SJCRH30 (cell line): Measurements from ENCODE around the gene ADO. TPM values are rescaled to one million over a fixed set of nuclear protein-coding genes. Genes with fewer than 3 reads are reported as not detected.

Experiments used
- DNase-seq, 2 experiments: peaks; one replicate each; pipeline ENCODE4 v3.0.0-alpha.2; 2015 to 2020
- H3K27ac ChIP-seq: fragments of 250-450 bp; sonication (Bioruptor Pico); 2 replicates; pipeline ENCODE4 v1.5.1; 2020; ENCODE audit warnings: mild to moderate bottlenecking, moderate library complexity
- H3K27me3 ChIP-seq: fragments of 250-450 bp; sonication (Bioruptor Pico); 2 replicates; pipeline ENCODE4 v1.5.1; 2020; ENCODE audit warnings: mild to moderate bottlenecking, moderate library complexity
- H3K36me3 ChIP-seq: fragments of 250-450 bp; sonication (Bioruptor Pico); 2 replicates; pipeline ENCODE4 v1.5.1; 2020; ENCODE audit warnings: mild to moderate bottlenecking, moderate library complexity
- H3K4me1 ChIP-seq: fragments of 250-450 bp; sonication (Bioruptor Pico); 2 replicates; pipeline ENCODE4 v1.5.1; 2020; ENCODE audit warnings: mild to moderate bottlenecking, moderate library complexity
- H3K4me3 ChIP-seq: fragments of 250-450 bp; sonication (Bioruptor Pico); 2 replicates; pipeline ENCODE4 v1.5.1; 2020; ENCODE audit warnings: mild to moderate bottlenecking, moderate library complexity
- H3K9me3 ChIP-seq: fragments of 250-450 bp; sonication (Bioruptor Pico); replicated peaks from 2 replicates; pipeline ENCODE4 v1.5.1; 2020; ENCODE audit warnings: mild to moderate bottlenecking, moderate library complexity
- total RNA-seq: library from RNA; depleted of rRNA; stranded (reverse); fragments of >200 nt; shearing (Covaris generic); gene quantifications from 2 replicates; pipeline ENCODE4 v1.2.3, GENCODE V29; 2014

ADO gene
- total RNA-seq, 1 experiment from 2014 or later: 29.9 TPM

GRCh38 chr10:62806251-62806650, 1.7 kb downstream of the ADO start:
- H3K4me3 ChIP-seq: peak overlapping the region; percentile 76
- no peak for DNase-seq
- peaks cover 14% of the 10 kb centered on the region for H3K4me1 ChIP-seq
- H3K27ac ChIP-seq: no peak overlapping the region
- no peaks in the 10 kb centered on the region for H3K9me3 ChIP-seq
- H3K27me3 ChIP-seq: no peaks in the 10 kb centered on the region
- 0 out of 2 replicates have a peak, but pooled peaks cover 3% of the 10 kb centered on the region for H3K36me3 ChIP-seq

- peaks cover 10% of the 10 kb centered on the region; the same call in 1 of the 2 replicates for H3K4me1 ChIP-seq
- 0 out of 2 replicates have a peak, but pooled peaks cover 3% of the 10 kb centered on the region for H3K36me3 ChIP-seq
- no peak overlapping the region for H3K27ac ChIP-seq
- H3K27me3 ChIP-seq: no peaks in the 10 kb centered on the region
- no peaks in the 10 kb centered on the region for H3K9me3 ChIP-seq
- no peak for DNase-seq
- H3K4me3 ChIP-seq: no peak overlapping the region
These were observed 5.8 kb downstream of the ADO start for GRCh38 chr10:62810156-62810902.

- H3K4me3 ChIP-seq: no peak overlapping the region
- H3K27me3 ChIP-seq: no peaks in the 10 kb centered on the region
- no peaks in the 10 kb centered on the region for H3K9me3 ChIP-seq
- H3K4me1 ChIP-seq: peaks cover 10% of the 10 kb centered on the region; the same call in 1 of the 2 replicates
- 0 out of 2 replicates have a peak, but pooled peaks cover 3% of the 10 kb centered on the region for H3K36me3 ChIP-seq
- no peak overlapping the region for H3K27ac ChIP-seq
- no peak for DNase-seq
These were observed 6.8 kb downstream of the ADO start for GRCh38 chr10:62811159-62811875.

DNA sequence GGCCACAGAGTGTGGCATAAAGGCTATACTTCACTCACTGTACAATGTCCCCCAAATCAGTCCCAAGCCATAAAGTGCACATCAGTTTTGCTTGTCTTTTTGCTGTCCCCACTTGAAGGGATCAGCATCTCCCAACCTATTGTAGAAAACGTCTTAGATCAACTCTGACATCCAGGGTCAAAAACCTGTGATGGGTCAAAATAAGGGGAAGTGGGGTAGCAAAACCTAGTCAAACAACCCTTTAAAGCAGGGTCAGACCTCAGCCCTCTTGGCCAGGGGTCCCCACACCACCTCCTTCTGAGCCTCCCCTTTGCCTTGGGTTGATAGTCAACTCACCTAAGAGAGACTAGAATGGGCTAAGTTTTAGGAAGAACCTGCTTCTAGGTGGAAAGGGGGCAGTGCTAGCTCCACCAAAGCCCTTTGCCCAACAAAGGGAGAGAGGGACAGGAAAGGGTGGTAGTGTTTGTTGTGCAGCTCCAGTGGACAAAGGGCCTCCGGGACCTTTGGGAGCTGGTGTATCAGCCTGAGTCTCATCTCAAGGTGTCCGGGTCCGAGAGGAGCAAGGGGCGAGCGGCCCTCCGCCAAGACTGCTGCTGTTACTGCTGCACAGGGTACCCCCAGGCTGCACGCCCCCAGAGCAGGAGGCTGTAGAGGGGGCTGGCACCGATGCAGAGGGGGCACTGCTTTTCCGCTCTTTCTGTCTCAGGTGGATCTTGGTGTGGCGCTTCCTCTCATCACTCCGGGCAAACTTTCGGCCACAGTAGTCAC, 8.3 kb downstream of the ADO start:
- Histone ChIP-seq H3K9me3 (no peaks in the 10 kb centered on the region), H3K4me3 (no peak overlapping the region), H3K27me3 (no peaks in the 10 kb centered on the region), H3K4me1 (peaks cover 1% of the 10 kb centered on the region; the same call in 1 of the 2 replicates), H3K36me3 (no peaks in the 10 kb centered on the region), H3K27ac (no peak overlapping the region)
- no peak for DNase-seq

GRCh38 chr10:62813453-62813852, 8.9 kb downstream of the ADO start:
- Histone ChIP-seq H3K4me1 (peaks cover 4% of the 10 kb centered on the region; the same call in 1 of the 2 replicates), H3K27me3 (no peaks in the 10 kb centered on the region), H3K27ac (no peak overlapping the region), H3K36me3 (no peaks in the 10 kb centered on the region), H3K9me3 (no peaks in the 10 kb centered on the region), H3K4me3 (no peak overlapping the region)
- DNase-seq: no peak

GRCh38 chr10:62813981-62814380, 9.5 kb downstream of the ADO start:
- Histone ChIP-seq H3K9me3 (no peaks in the 10 kb centered on the region), H3K4me1 (peaks cover 4% of the 10 kb centered on the region; the same call in 1 of the 2 replicates), H3K4me3 (no peak overlapping the region), H3K36me3 (no peaks in the 10 kb centered on the region), H3K27ac (no peak overlapping the region), H3K27me3 (no peaks in the 10 kb centered on the region)
- DNase-seq: no peak

DNA sequence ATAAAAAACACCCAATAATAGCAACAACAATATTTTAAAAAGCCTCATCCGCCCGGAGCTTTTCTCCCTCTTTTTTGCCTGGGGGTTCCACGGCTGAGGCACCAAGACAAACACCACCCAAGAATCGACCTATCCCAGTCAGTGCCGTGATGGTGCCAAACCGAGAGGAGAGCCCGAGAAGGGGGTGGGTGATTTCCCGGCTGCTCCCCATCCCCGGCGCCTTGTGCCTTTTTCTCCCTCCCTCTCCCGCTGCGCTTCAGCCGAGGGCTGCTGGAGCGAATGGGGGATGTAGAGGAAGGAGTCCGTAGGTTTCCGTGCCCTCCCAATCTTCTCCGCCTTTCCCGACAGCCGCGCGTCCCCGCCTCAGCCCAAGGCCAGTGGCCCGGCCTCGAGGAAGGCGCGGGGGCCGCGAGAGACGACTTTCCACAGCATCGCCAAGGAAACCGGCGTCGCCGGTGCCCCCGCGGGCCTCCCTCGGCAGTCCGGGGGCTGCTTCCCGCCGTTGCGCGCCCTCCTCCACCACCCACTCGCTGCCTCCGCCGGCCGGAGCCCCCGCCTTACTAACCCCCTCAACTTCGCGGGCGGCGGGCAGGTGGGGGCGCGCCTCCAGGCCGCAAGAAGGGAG, 10.3 kb downstream of the ADO start:
- Histone ChIP-seq H3K4me1 (peaks cover 4% of the 10 kb centered on the region; the same call in 1 of the 2 replicates), H3K4me3 (peak overlapping the region; percentile 95), H3K9me3 (no peaks in the 10 kb centered on the region), H3K36me3 (no peaks in the 10 kb centered on the region), H3K27ac (no peak overlapping the region), H3K27me3 (no peaks in the 10 kb centered on the region)
- peak; percentile 26 to 42 for DNase-seq

GRCh38 chr10:62815381-62816075, 11.0 kb downstream of the ADO start:
- H3K4me3 ChIP-seq: peak overlapping the region; percentile 95
- peak; percentile 14 to 36 for DNase-seq
- H3K27me3 ChIP-seq: no peaks in the 10 kb centered on the region
- no peaks in the 10 kb centered on the region for H3K9me3 ChIP-seq
- H3K36me3 ChIP-seq: no peaks in the 10 kb centered on the region
- H3K4me1 ChIP-seq: peaks cover 4% of the 10 kb centered on the region; the same call in 1 of the 2 replicates
- H3K27ac ChIP-seq: no peak overlapping the region

DNA sequence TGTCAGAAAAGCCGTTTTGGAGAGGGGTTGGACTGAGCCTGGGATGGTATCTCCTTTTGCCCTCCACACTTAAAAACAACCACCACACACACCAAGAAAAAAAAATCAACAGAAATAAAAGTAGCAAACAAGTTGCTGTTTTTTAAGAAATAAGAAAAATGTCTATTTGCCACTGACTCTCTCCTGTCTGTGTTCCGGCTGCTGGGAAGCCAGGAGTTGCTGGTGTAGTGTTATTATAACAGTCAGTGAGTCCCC, 11.5 kb downstream of the ADO start:
- Histone ChIP-seq H3K27ac (peak overlapping the region; percentile 81), H3K4me3 (peak overlapping the region; percentile 95), H3K9me3 (no peaks in the 10 kb centered on the region), H3K4me1 (peaks cover 4% of the 10 kb centered on the region; the same call in 1 of the 2 replicates), H3K36me3 (no peaks in the 10 kb centered on the region), H3K27me3 (no peaks in the 10 kb centered on the region)
- no peak for DNase-seq

DNA sequence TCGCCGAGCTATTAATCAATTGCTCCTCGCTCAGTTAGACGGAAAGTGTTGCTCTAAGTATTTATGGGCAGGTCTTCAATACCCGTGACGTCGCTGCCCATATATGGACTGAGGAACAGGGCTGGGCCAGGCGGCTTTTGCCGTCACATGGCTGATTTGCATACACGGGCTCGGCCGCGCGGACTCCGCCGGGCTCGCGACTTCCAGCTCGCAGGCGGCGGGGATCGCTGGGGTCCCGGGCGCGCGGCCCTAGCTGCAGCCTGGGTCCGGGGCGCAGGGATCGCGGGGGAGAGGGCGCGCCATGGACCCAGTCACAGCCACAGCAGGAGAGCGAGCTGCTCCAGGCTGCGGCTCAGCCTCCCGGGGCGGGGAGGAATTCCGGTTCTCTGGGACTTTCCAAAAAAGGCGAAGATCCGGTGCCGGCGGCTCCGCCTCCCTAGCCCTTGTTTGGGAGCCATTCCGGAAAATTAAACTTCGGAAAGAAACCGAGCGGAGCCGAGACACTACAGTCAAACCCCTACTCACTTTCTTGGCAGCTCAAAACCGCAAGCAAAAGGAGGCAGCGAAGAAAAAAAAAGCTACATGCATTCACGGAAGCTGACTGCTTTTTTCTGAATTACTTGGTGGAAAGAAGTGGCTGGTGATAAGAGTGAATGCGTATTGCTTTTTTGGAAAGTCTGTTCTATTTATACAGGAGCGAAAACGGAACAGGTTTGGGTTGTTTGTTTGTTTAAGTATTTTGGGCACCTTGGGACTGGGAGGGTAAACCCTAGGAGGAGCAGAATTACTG, 12.0 kb downstream of the ADO start, which contains the start of gene EGR2:
TSS of gene EGR2 (minus strand) at position 36 of the 790 bp plus-strand sequence. CDS start 337 bp downstream, outside the sequence.
- peak within 1 kb of the TSS; percentile 81 for H3K27ac ChIP-seq
- no peaks in the 10 kb centered on the region for H3K9me3 ChIP-seq
- H3K4me1 ChIP-seq: peaks cover 4% of the 10 kb centered on the region; the same call in 1 of the 2 replicates
- H3K27me3 ChIP-seq: no peaks in the 10 kb centered on the region
- no peaks in the 10 kb centered on the region for H3K36me3 ChIP-seq
- H3K4me3 ChIP-seq: peak within 1 kb of the TSS; percentile 95
- DNase-seq: peak; percentile 86 to 89

- Histone ChIP-seq H3K36me3 (no peaks in the 10 kb centered on the region), H3K4me3 (peak overlapping the region; percentile 95), H3K9me3 (no peaks in the 10 kb centered on the region), H3K27ac (peak overlapping the region; percentile 81), H3K4me1 (peaks cover 4% of the 10 kb centered on the region; the same call in 1 of the 2 replicates), H3K27me3 (no peaks in the 10 kb centered on the region)
- DNase-seq: peak; percentile 27 to 55
These were observed 12.7 kb downstream of the ADO start for GRCh38 chr10:62817121-62817765.

DNA sequence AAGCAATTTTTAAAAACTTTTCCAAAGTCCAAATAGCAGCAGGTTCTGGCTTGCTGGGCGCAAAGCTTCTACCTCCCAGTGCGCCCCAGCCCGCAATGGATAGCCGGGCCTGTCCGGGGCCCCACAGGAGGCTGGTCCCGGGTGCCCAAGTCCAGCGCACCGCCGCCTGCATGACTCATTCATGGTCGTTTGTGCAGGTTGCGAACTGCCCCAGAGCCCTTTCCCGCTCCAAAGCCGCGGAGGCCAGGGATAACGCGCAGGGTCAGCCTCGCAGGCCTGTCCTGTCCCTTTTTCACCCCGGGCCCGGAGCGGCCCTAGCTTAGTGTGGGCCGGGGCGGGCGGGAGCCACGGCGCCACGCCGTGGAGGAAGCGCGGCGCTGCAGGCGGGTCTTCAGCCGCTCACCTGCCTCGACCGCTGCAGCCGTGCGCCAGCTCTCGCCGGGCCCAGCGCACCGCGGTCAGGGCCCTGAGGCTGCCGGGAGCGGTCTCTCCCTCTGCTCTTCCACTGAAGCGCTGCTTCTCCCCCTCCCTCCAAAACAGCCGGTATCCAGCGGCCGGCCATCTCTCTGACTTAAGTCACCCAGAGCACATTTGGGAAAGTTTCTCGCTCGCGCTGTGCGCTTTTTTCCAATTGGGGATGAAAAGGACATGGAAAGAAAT, 13.4 kb downstream of the ADO start:
- Histone ChIP-seq H3K36me3 (no peaks in the 10 kb centered on the region), H3K4me1 (peaks cover 4% of the 10 kb centered on the region; the same call in 1 of the 2 replicates), H3K4me3 (peak overlapping the region; percentile 95), H3K27ac (peak overlapping the region; percentile 81; the same call in 1 of the 2 replicates), H3K27me3 (no peaks in the 10 kb centered on the region), H3K9me3 (no peaks in the 10 kb centered on the region)
- DNase-seq: peak; percentile 71 to 79
